ENCODE results near the gene RSPH1.

RSPH1 gene

GRCh38 chr21:42539931-42540343 lies 43.9 kb upstream of the RSPH1 start:
- Histone ChIP-seq H4K20me1 (peaks cover 26% of the 10 kb centered on the region), H3K4me1 (peaks cover 64% of the 10 kb centered on the region), H3K9ac (no peak overlapping the region), H3K27ac (no peak overlapping the region), H3K4me3 (no peak overlapping the region), H3K36me3 (peaks cover 59% of the 10 kb centered on the region), H3K27me3 (no peaks in the 10 kb centered on the region), H3K4me2 (no peak overlapping the region), H3K9me3 (no peaks in the 10 kb centered on the region)
- TF ChIP-seq Cebpa-rat (IDR thresholded peaks at IDR 0.05) = no peak

DNA sequence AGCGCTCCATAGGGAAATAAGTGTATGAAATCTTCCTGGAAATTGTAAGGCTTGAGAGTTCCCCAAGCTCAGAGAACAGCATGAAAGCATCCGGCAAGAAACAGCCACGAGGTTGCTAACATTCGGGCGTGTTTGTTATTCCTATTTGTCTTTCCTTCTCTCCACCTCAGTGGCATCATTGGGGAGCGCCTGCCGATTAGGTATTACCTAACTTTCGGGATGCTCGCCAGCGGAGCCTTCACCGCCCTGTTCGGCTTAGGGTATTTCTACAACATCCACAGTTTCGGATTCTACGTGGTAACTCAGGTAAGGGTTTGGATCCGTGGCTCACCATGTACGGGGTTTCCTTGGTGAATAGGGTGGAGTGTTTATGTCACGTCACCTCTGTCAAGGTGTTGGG lies 43.3 kb upstream of the RSPH1 start:
- peaks cover 20% of the 10 kb centered on the region; the same call in 1 of the 2 replicates for H4K20me1 ChIP-seq
- H3K9ac ChIP-seq = no peak overlapping the region
- H3K4me2 ChIP-seq = no peak overlapping the region
- H3K27me3 ChIP-seq = no peaks in the 10 kb centered on the region
- peaks cover 59% of the 10 kb centered on the region for H3K36me3 ChIP-seq
- H3K9me3 ChIP-seq = no peaks in the 10 kb centered on the region
- peaks cover 64% of the 10 kb centered on the region for H3K4me1 ChIP-seq
- H3K27ac ChIP-seq = no peak overlapping the region
- H3K4me3 ChIP-seq = no peak overlapping the region
- no peak for TF ChIP-seq Cebpa-rat (IDR thresholded peaks at IDR 0.05)

DNA sequence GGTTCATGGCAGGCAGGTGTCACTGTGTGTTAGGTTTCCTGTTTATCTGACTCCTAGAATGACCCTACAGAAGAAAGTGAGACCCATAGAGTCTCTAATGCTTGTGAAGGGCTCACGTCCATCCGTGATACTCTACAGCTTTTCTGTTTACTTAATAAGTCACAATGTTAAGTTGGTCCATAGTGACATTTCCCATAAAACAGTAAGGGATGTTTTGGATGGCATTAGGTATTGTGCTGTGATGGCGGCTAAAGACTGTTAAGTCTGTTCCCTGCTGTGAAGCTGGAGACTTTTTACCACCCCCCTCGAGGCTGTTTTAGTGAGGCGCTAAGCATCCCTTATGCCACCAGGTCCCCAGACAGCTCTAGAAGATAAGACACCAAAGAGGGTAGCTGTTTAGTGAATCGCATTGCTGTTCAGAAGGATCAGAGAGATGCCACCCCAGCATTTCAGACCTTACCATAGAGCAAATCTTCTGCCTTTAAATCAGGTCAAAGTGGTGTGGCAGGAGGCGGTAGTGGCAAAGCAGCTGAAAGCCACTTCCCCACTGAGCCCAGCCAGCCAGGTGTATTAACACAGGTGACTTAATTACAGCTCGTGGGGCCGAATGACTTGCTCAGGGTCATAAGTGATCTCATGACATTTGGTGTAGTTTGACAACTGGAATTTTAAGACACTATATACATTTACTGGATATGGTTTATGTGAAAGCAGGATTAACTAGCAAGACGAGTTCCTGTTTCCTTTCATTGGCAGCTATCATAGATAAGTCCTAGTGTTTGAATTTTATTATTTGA lies 42.7 kb upstream of the RSPH1 start:
- H4K20me1 ChIP-seq = peaks cover 18% of the 10 kb centered on the region; the same call in 1 of the 2 replicates
- no peaks in the 10 kb centered on the region for H3K27me3 ChIP-seq
- H3K9ac ChIP-seq = no peak overlapping the region
- H3K4me2 ChIP-seq = no peak overlapping the region
- H3K4me1 ChIP-seq = peaks cover 64% of the 10 kb centered on the region
- H3K4me3 ChIP-seq = no peak overlapping the region
- no peak for TF ChIP-seq Cebpa-rat (IDR thresholded peaks at IDR 0.05)
- H3K9me3 ChIP-seq = no peaks in the 10 kb centered on the region
- H3K27ac ChIP-seq = no peak overlapping the region
- peaks cover 58% of the 10 kb centered on the region for H3K36me3 ChIP-seq

DNA sequence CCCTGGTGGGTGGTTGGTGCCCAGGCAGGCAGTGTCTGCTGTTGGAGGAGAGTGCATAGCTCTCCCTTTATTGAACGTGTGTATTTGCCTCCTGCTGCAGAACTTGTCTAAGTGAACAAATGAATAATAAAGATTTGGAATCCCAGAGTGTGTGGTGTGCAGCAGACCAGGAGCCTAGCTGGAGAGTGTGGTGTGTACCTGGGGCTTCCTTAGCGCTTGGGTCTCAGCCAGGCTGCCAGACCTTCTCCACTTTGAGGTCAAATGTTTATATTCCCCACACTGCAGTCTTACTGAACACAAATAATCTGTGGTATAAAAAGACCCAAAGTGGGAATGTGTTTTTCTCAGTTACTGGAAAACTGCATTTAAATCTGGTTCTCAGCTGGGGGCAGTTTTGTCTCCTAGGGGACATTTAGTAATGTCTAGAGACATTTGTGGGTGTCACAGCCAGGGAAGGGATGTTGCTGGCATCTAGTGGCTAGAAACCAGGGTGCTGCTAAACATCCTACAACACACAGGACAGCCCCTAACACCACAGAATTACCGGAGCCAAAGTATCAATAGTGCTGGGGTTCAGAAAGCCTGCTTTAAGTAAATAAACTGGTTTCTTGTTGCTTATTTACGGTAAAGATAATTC lies 41.2 kb upstream of the RSPH1 start:
- no peak for TF ChIP-seq Cebpa-rat (IDR thresholded peaks at IDR 0.05)
- no peaks in the 10 kb centered on the region for H3K27me3 ChIP-seq
- no peak overlapping the region for H3K9ac ChIP-seq
- peaks cover 43% of the 10 kb centered on the region for H3K36me3 ChIP-seq
- H3K9me3 ChIP-seq = no peaks in the 10 kb centered on the region
- peaks cover 10% of the 10 kb centered on the region; the same call in 1 of the 2 replicates for H4K20me1 ChIP-seq
- no peak overlapping the region for H3K4me3 ChIP-seq
- H3K27ac ChIP-seq = peak overlapping the region; percentile 28; the same call in 1 of the 2 replicates
- peaks cover 66% of the 10 kb centered on the region for H3K4me1 ChIP-seq
- H3K4me2 ChIP-seq = peak overlapping the region; percentile 92

GRCh38 chr21:42536601-42537000 lies 40.6 kb upstream of the RSPH1 start:
- TF ChIP-seq Cebpa-rat (IDR thresholded peaks at IDR 0.05) = no peak
- peak overlapping the region; percentile 92 for H3K4me2 ChIP-seq
- peaks cover 38% of the 10 kb centered on the region for H3K36me3 ChIP-seq
- peaks cover 66% of the 10 kb centered on the region for H3K4me1 ChIP-seq
- no peak overlapping the region for H3K9ac ChIP-seq
- H3K27ac ChIP-seq = peak overlapping the region; percentile 28
- no peaks in the 10 kb centered on the region for H3K9me3 ChIP-seq
- no peak overlapping the region for H3K4me3 ChIP-seq
- H4K20me1 ChIP-seq = peaks cover 10% of the 10 kb centered on the region; the same call in 1 of the 2 replicates
- no peaks in the 10 kb centered on the region for H3K27me3 ChIP-seq

- peak overlapping the region; percentile 28; the same call in 1 of the 2 replicates for H3K27ac ChIP-seq
- H3K9ac ChIP-seq = peak overlapping the region; percentile 31; the same call in 1 of the 2 replicates
- peaks cover 10% of the 10 kb centered on the region; the same call in 1 of the 2 replicates for H4K20me1 ChIP-seq
- no peaks in the 10 kb centered on the region for H3K9me3 ChIP-seq
- H3K4me1 ChIP-seq = peaks cover 74% of the 10 kb centered on the region
- H3K27me3 ChIP-seq = no peaks in the 10 kb centered on the region
- H3K4me2 ChIP-seq = peak overlapping the region; percentile 92
- TF ChIP-seq Cebpa-rat (IDR thresholded peaks at IDR 0.05) = no peak
- peak overlapping the region; percentile 45; the same call in 1 of the 2 replicates for H3K4me3 ChIP-seq
- H3K36me3 ChIP-seq = peaks cover 29% of the 10 kb centered on the region
Measured at GRCh38 chr21:42535602-42536171, 39.7 kb upstream of the RSPH1 start.

DNA sequence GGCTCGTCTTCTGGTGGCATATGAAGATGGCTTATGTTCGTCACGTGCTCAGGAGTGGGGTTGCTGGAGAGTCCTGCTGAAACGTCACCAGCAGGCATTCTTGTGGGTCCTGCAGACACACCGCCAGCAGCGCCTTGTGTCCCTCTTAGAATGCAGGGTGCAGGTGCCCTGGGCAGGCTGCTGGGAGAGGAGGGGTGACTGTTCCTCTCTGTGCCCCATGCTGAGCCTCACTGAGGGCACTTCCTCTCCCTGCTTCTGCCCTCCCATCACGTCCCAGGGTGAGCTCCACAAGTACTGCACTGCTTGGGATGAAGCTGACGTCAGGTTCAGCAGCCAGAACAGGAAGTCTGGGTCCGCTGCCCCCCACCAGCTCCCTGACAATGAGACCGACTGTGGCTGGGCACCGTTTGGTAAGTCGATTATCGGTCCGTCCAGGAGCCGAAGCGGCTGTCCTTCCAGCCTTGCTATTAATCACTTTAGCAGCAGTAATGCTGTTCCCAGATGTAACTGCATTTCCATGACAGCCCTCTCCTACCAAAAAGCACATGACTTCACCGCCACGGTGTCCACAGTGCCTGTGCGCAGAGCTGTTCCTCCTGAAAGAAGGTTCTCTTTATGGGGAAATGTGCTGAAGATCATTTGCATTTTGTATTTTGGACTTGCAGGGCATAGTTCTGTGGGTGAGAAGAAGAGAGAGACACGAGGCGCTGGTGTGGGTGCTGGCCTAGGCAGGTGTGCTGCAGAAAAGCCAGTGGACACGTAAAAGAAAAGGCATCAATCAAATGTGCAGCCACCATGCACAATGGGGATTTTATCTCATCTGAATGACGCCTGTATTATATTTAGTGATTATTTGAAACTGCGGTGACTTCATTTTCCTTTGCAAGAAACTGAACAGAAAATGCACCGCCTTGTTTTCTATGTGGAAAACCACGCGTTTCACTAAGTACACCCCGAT lies 38.7 kb upstream of the RSPH1 start:
- H3K36me3 ChIP-seq = peaks cover 19% of the 10 kb centered on the region
- peak overlapping the region; percentile 92 for H3K4me2 ChIP-seq
- H4K20me1 ChIP-seq = peaks cover 10% of the 10 kb centered on the region; the same call in 1 of the 2 replicates
- peak overlapping the region; percentile 45 for H3K4me3 ChIP-seq
- H3K9me3 ChIP-seq = no peaks in the 10 kb centered on the region
- no peaks in the 10 kb centered on the region for H3K27me3 ChIP-seq
- H3K27ac ChIP-seq = peak overlapping the region; percentile 64
- H3K9ac ChIP-seq = peak overlapping the region; percentile 47; the same call in 1 of the 2 replicates
- TF ChIP-seq Cebpa-rat (IDR thresholded peaks at IDR 0.05) = no peak
- peaks cover 83% of the 10 kb centered on the region for H3K4me1 ChIP-seq

GRCh38 chr21:42533963-42534355 lies 37.9 kb upstream of the RSPH1 start:
- H4K20me1 ChIP-seq = peaks cover 10% of the 10 kb centered on the region; the same call in 1 of the 2 replicates
- H3K4me1 ChIP-seq = peaks cover 91% of the 10 kb centered on the region
- H3K4me3 ChIP-seq = peak overlapping the region; percentile 45
- H3K4me2 ChIP-seq = peak overlapping the region; percentile 92
- H3K27me3 ChIP-seq = no peaks in the 10 kb centered on the region
- H3K36me3 ChIP-seq = peaks cover 13% of the 10 kb centered on the region
- no peaks in the 10 kb centered on the region for H3K9me3 ChIP-seq
- TF ChIP-seq Cebpa-rat (IDR thresholded peaks at IDR 0.05) = no peak
- H3K9ac ChIP-seq = no peak overlapping the region
- peak overlapping the region; percentile 70; the same call in 1 of the 2 replicates for H3K27ac ChIP-seq

Data from BLaER1 (cell line).